Activated CD8-positive, alpha-beta memory T cell treated with anti-CD3 and anti-CD28 coated beads, Interleukin-2, amount 50 U/mL, for 48 hours (primary cell): ENCODE measurements around the gene TBCCD1.

Experiments
- DNase-seq: peaks from one replicate; pipeline ENCODE4 v3.0.0-alpha.2; 2020

TBCCD1 gene

GRCh38 chr3:186567072-186567921 lies at the start of gene TBCCD1:
TSS of gene TBCCD1 (minus strand) at chr3:186567339. CDS start at chr3:186564329, 3,010 bp downstream.
- DNase-seq = peak; percentile 100

GRCh38 chr3:186616299-186616617 lies 49.1 kb upstream of the TBCCD1 start:
- DNase-seq = no peak

- DNase-seq = peak; percentile 87
Observed at GRCh38 chr3:186614597-186615483, 47.7 kb upstream of the TBCCD1 start.

- no peak for DNase-seq
Observed at GRCh38 chr3:186614266-186614596, 47.1 kb upstream of the TBCCD1 start.

GRCh38 chr3:186613637-186614265 lies 46.6 kb upstream of the TBCCD1 start:
- DNase-seq = no peak

GRCh38 chr3:186612721-186613636 lies 45.8 kb upstream of the TBCCD1 start, which contains the start of gene AHSG:
TSS of gene AHSG (plus strand) at chr3:186613060. CDS start at chr3:186613142, 82 bp downstream.
- no peak for DNase-seq

- no peak for DNase-seq
Observed at GRCh38 chr3:186612065-186612464, 44.9 kb upstream of the TBCCD1 start.

GRCh38 chr3:186609247-186609868 lies 42.2 kb upstream of the TBCCD1 start:
- DNase-seq = no peak

- no peak for DNase-seq
Observed at GRCh38 chr3:186608624-186609215, 41.6 kb upstream of the TBCCD1 start.

GRCh38 chr3:186605561-186606545 lies 38.7 kb upstream of the TBCCD1 start:
- DNase-seq = no peak

GRCh38 chr3:186605078-186605477 lies 37.9 kb upstream of the TBCCD1 start:
- no peak for DNase-seq

GRCh38 chr3:186603159-186603558 lies 36.0 kb upstream of the TBCCD1 start:
- DNase-seq = no peak

- no peak for DNase-seq
Observed at GRCh38 chr3:186600896-186601295, 33.8 kb upstream of the TBCCD1 start.

GRCh38 chr3:186599785-186600166 lies 32.6 kb upstream of the TBCCD1 start:
- no peak for DNase-seq

- DNase-seq = no peak
Observed at GRCh38 chr3:186599142-186599784, 32.1 kb upstream of the TBCCD1 start.

GRCh38 chr3:186598794-186599141 lies 31.6 kb upstream of the TBCCD1 start:
- DNase-seq = no peak

- DNase-seq = no peak
Observed at GRCh38 chr3:186598108-186598784, 31.1 kb upstream of the TBCCD1 start.

GRCh38 chr3:186596568-186597287 lies 29.6 kb upstream of the TBCCD1 start:
- no peak for DNase-seq
